Measurements from ENCODE around the gene GAL3ST2.
"Not testable (repeated sequence)": the region's sequence is repeated elsewhere in the genome, so short reads cannot be mapped to it uniquely, and the experiment has no call there.

Gene GAL3ST2

DNA sequence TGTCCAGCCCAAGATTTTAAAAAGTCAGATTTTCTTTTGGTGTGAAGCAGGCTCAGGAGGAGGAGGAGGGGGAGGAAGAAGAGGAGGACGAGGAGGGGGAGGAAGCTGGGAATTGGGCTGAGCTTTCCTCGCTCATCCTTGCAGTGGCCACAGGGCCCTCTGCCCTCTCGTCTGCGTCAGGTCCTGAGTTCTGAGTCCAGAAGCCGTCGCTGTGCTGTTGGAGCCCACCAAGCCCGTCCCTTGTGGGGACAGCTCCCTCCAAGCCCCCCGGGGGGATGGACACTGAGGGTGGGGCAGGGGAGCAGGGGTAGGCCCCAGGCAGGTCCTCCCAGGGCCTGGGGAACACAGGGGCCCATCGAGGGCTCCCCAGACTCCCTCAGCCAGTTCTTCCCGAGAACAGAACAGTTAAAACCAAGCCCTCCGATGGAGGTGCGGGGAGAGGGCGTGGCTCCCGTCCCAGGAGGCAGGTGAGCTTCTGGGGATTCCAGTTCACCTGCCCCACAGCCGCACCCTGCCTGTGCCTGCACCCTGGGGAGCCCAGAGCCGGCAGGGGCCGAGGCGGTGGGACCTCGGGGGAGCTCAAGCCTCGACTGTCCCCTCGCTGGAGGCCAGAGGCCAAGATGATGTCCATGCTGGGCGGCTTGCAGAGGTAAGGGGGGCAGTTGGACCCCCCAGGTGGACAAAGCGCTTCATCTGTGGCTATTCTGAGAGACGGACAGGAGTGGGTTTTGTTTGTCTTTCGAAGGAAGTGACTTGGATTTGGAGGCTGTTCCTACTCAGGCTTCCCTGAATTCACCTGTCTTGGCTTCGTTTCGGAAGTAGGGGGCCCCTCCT is at the start of gene GAL3ST2:
TSS of gene GAL3ST2 (plus strand) at position 487 of the 834 bp plus-strand sequence. CDS start at position 621, 134 bp downstream.
- DNase-seq = no peak

DNA sequence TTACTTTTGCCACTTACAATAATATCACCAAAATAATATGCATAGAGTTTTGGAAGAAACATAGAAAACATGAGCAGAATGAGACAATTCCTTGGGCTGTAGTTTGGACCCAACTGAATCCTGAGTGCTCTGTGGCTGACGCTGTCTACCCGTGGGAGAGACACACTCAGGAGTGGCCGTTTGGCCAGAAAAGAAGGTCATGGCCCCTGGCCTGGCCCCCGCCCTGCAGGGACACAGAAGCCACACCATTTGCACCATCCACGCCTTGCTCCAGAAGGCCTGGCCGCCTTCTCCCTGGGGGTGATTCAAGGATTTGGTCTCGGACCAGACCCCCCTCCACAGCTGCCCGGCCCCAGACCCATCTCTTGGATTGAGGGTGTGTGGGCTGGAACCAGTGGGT is 48.6 kb upstream of the GAL3ST2 start:
- DNase-seq = no peak

- no peak for DNase-seq
Measured at GRCh38 chr2:241728627-241729026, 48.0 kb upstream of the GAL3ST2 start.

GRCh38 chr2:241729868-241730267 is 46.8 kb upstream of the GAL3ST2 start:
- DNase-seq = peak in 1 of 3 donors; percentile 28

GRCh38 chr2:241730671-241731293 is 45.8 kb upstream of the GAL3ST2 start:
- peak; percentile 59 to 64 (median 61) for DNase-seq

GRCh38 chr2:241732513-241733186 is 44.0 kb upstream of the GAL3ST2 start:
- DNase-seq = peak; percentile 45 to 56 (median 51)

GRCh38 chr2:241733391-241734207 is 43.0 kb upstream of the GAL3ST2 start:
- no peak for DNase-seq

DNA sequence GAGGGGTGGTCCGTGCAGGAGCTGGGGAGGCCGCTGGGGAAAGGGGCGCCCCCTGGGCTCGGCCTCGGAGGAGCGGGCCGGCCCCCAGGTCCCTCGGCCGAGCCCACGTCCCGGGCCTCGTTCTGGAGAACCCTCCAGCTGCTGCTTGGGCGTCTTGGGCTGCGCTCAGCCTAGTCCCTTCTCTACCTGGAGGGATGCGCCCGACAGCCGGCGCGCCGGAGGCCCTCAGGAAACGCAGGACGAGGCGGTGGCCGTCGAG is 42.5 kb upstream of the GAL3ST2 start:
- no peak for DNase-seq

- peak; percentile 93 to 99 (median 97) for DNase-seq
Measured at GRCh38 chr2:241734467-241735208, 42.0 kb upstream of the GAL3ST2 start, which contains the start of gene D2HGDH. TSS of gene D2HGDH (plus strand) at chr2:241734630. CDS start at chr2:241735225, 595 bp downstream.

GRCh38 chr2:241736111-241736510 is 40.5 kb upstream of the GAL3ST2 start:
- no peak for DNase-seq

DNA sequence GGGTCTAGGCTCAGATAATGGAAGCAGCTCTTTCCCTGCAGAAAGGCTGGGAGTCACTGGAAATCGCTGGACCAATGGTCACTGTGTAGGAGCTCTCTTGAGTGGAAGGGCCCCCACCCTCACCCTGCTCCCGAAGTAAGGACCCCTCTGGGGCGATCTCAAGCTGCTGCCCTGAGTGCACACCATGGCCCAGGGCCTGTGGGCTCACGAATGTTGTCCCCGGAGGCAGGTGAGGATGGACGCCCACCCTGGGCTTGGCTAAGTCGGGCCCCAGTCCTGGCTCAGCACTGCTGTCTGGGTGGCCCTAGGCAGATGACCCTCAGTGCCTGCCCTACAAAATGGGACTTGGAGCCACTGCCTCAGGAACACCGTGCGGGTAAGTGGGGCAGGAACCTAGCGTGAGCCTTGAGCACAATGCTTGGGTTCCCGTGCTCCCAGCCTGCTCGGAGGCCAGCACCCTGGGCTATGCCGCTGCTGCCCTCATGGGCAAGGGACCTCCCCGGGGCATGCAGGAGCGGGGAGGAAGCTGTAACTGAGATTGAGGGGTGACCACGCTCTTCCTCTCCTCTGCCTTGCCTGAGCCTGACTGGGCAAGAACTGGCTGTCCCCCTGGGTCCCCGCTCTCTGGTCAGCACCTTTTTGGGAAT is 38.5 kb upstream of the GAL3ST2 start:
- no peak for DNase-seq

GRCh38 chr2:241739177-241739576 is 37.4 kb upstream of the GAL3ST2 start:
- DNase-seq = no peak

GRCh38 chr2:241739651-241740050 is 37.0 kb upstream of the GAL3ST2 start:
- DNase-seq = peak; percentile 65 to 77 (median 76)

GRCh38 chr2:241741016-241741415 is 35.6 kb upstream of the GAL3ST2 start:
- peak; percentile 63 to 81 (median 63) for DNase-seq

DNA sequence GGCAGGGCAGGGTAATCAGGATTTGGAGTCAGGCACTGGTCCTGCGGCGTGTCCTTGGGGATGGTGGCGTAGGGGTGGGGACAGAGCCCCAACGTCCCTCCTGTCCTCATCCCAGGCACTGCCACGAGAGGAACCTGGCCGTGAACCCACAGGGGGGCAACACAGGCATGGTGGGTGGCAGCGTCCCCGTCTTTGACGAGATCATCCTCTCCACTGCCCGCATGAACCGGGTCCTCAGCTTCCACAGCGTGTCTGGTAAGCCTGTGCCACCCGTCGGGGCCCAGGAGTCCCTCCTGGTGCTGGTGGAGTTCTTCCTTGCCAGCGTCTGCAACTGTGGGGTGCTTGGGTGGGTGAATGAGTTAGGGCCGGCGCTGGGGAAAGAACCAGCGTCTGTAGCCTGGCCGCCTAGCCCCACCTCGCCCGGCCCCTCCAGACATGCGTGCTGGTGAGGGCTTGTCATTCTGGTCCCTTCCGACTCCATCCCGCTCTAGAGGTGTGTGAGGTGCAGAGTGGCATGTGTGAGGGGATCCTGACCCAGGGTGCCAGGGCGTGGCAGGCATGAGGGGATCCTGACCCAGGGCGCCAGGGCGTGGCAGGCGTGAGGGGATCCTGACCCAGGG is 34.2 kb upstream of the GAL3ST2 start:
- DNase-seq = no peak

DNA sequence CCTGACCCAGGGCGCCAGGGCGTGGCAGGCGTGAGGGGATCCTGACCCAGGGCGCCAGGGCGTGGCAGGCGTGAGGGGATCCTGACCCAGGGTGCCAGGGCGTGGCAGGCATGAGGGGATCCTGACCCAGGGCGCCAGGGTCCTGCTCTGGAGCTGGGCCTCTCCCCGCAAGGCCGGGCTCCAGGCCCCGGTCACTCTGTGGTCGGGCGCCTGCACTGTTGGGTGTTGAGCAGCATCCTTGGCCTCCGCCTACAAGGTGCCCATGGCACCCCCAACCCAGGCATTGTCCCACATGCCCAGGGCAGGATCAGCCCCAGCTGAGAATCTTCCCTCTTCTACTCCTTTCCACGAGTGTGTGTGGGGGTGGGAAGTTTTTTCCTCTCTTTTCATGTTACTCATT is 33.6 kb upstream of the GAL3ST2 start:
- not testable (repeated sequence) for DNase-seq

DNA sequence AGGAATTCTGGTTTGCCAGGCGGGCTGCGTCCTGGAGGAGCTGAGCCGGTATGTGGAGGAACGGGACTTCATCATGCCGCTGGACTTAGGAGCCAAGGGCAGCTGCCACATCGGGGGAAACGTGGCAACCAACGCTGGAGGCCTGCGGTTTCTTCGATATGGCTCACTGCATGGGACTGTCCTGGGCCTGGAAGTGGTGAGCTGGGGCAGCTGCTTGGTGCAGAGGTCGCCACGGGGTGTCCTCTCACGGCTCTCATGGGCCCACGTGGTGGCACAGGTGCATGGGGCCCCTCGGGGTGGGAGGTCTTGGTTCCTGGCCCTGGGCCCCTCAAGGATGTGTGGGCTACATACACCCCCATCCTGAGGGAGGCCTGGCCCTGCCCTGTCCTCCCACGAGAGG is 33.0 kb upstream of the GAL3ST2 start:
- no peak for DNase-seq

GRCh38 chr2:241744028-241744754 is 32.4 kb upstream of the GAL3ST2 start:
- no peak for DNase-seq

DNA sequence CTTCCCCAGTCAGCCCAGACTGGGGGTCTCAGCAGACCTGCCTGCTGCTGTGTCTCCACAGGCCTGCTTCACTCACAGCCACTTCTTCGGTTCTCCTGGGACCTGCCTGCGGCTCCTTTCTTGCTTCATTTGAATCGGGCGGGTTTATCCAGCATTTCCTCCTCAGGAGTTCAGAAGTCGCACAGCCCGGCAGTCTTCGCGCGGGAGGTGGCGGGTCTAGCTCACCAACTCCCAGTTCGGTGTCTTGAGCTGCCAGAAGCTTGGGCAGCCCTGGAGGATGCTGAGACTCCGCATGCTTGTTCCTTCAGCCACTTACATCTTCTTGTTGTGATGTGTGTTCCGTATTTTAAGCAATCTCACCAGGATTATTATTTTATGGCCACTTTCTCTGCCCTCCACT is 31.3 kb upstream of the GAL3ST2 start:
- DNase-seq = no peak

- no peak for DNase-seq
Measured at GRCh38 chr2:241746084-241746483, 30.5 kb upstream of the GAL3ST2 start.
